Measurements from ENCODE around the gene ZSWIM3.

DNA sequence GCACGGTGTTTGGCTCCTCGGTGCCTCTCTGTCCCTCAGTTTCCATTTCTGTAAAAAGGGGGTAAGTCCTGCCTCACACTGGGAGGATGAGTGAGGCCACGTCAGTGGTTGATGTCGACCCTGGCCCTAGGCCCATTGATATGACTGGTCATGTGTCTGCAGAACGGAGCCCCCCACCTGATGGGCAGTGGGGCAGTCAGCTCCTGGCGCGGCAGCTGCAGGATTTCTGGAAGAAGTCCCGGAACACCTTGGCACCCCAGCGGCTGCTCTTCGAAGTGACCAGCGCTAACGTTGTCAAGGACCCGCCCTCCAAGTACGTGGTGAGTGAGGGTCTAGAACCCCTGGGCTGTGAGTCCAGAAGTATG lies 22.6 kb upstream of the ZSWIM3 start:
- TF ChIP-seq, protein P1, sequence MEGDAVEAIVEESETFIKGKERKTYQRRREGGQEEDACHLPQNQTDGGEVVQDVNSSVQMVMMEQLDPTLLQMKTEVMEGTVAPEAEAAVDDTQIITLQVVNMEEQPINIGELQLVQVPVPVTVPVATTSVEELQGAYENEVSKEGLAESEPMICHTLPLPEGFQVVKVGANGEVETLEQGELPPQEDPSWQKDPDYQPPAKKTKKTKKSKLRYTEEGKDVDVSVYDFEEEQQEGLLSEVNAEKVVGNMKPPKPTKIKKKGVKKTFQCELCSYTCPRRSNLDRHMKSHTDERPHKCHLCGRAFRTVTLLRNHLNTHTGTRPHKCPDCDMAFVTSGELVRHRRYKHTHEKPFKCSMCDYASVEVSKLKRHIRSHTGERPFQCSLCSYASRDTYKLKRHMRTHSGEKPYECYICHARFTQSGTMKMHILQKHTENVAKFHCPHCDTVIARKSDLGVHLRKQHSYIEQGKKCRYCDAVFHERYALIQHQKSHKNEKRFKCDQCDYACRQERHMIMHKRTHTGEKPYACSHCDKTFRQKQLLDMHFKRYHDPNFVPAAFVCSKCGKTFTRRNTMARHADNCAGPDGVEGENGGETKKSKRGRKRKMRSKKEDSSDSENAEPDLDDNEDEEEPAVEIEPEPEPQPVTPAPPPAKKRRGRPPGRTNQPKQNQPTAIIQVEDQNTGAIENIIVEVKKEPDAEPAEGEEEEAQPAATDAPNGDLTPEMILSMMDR (IDR thresholded peaks at IDR 0.05): no peak
- no peak for TF ChIP-seq POLR2A (IDR thresholded peaks at IDR 0.05)

All from testis (tissue), 2 donors.